ENCODE data around the gene CD81. TPM values are rescaled to one million over a fixed set of nuclear protein-coding genes. Genes with fewer than 3 reads are reported as not detected.

Gene CD81
- total RNA-seq, 2 experiments from 2014 or later = 177 to 178 TPM

GRCh38 chr11:2388431-2389376, 11.6 kb downstream of the CD81 start:
- Mint-ChIP-seq H3K4me3 (no peak overlapping the region), H3K4me1 (ENCODE audit: low read depth) (peaks cover 33% of the 10 kb centered on the region), H3K27me3 (no peaks in the 10 kb centered on the region), H3K36me3 (peaks cover 6% of the 10 kb centered on the region), H3K9me3 (no peaks in the 10 kb centered on the region), H3K27ac (peak overlapping the region; percentile 38)
- DNase-seq = no peak
- intact Hi-C loops (cut with micrococcal nuclease) = no loop called here
- CTCF ChIA-PET = interaction anchor here (1.0 to 1.3 kb wide), 2 partner anchors 32 to 84 kb away, joined by 5 read pairs; no protein-coding TSS in a partner anchor
- POLR2A ChIA-PET = no interaction called here

- CTCF ChIA-PET = no interaction called here
- H3K27ac Mint-ChIP-seq = peak overlapping the region; percentile 38
These were observed 12.4 kb downstream of the CD81 start for GRCh38 chr11:2389377-2390026.

GRCh38 chr11:2390091-2390724, 13.1 kb downstream of the CD81 start:
- POLR2A ChIA-PET = interaction anchor here (1.9 kb wide), 1 partner anchor 13 kb away, joined by 5 read pairs; the partner anchor contains the start of gene CD81
- intact Hi-C loops (cut with micrococcal nuclease) = no loop called here
- CTCF ChIA-PET = no interaction called here

More at GRCh38 chr11:2389377-2390026, 12.4 kb downstream of the CD81 start:
- Mint-ChIP-seq H3K36me3 (peaks cover 6% of the 10 kb centered on the region), H3K4me1 (ENCODE audit: low read depth) (peaks cover 29% of the 10 kb centered on the region), H3K27me3 (no peaks in the 10 kb centered on the region), H3K9me3 (no peaks in the 10 kb centered on the region), H3K4me3 (no peak overlapping the region)
- DNase-seq = no peak
- POLR2A ChIA-PET = no interaction called here
- intact Hi-C loops (cut with micrococcal nuclease) = no loop called here

GRCh38 chr11:2390725-2391151, 13.6 kb downstream of the CD81 start:
- H3K9me3 Mint-ChIP-seq = no peaks in the 10 kb centered on the region
- intact Hi-C loops (cut with micrococcal nuclease) = no loop called here
- no peak overlapping the region for H3K27ac Mint-ChIP-seq
- peaks cover 22% of the 10 kb centered on the region for H3K4me1 Mint-ChIP-seq (ENCODE audit: low read depth)
- H3K36me3 Mint-ChIP-seq = peaks cover 4% of the 10 kb centered on the region
- ChIA-PET POLR2A (interaction anchor here (1.9 kb wide), 1 partner anchor 13 kb away, joined by 5 read pairs; the partner anchor contains the start of gene CD81), CTCF (no interaction called here)
- no peak overlapping the region for H3K4me3 Mint-ChIP-seq
- no peak for DNase-seq
- no peaks in the 10 kb centered on the region for H3K27me3 Mint-ChIP-seq

More at GRCh38 chr11:2390091-2390724, 13.1 kb downstream of the CD81 start:
- no peak for DNase-seq
- peaks cover 6% of the 10 kb centered on the region for H3K36me3 Mint-ChIP-seq
- no peaks in the 10 kb centered on the region for H3K27me3 Mint-ChIP-seq
- no peaks in the 10 kb centered on the region for H3K9me3 Mint-ChIP-seq
- no peak overlapping the region for H3K4me3 Mint-ChIP-seq
- peaks cover 25% of the 10 kb centered on the region for H3K4me1 Mint-ChIP-seq (ENCODE audit: low read depth)
- H3K27ac Mint-ChIP-seq = no peak overlapping the region

- DNase-seq = no peak
- POLR2A ChIA-PET = interaction anchor here (1.9 kb wide), 1 partner anchor 14 kb away, joined by 5 read pairs; the partner anchor contains the start of gene CD81
- peaks cover 3% of the 10 kb centered on the region for H3K36me3 Mint-ChIP-seq
- no peak overlapping the region for H3K27ac Mint-ChIP-seq
- no peak overlapping the region for H3K4me3 Mint-ChIP-seq
- intact Hi-C loops (cut with micrococcal nuclease) = no loop called here
- CTCF ChIA-PET = no interaction called here
- no peaks in the 10 kb centered on the region for H3K27me3 Mint-ChIP-seq
- peaks cover 16% of the 10 kb centered on the region for H3K4me1 Mint-ChIP-seq (ENCODE audit: low read depth)
- no peaks in the 10 kb centered on the region for H3K9me3 Mint-ChIP-seq
These were observed 14.3 kb downstream of the CD81 start for GRCh38 chr11:2391181-2391975.

- intact Hi-C loops (cut with micrococcal nuclease) = no loop called here
- Mint-ChIP-seq H3K4me3 (no peak overlapping the region), H3K4me1 (ENCODE audit: low read depth) (peaks cover 9% of the 10 kb centered on the region), H3K9me3 (no peaks in the 10 kb centered on the region), H3K36me3 (peaks cover 6% of the 10 kb centered on the region), H3K27me3 (no peaks in the 10 kb centered on the region), H3K27ac (no peak overlapping the region)
- ChIA-PET POLR2A (interaction anchor here (1.9 kb wide), 1 partner anchor 15 kb away, joined by 5 read pairs; the partner anchor contains the start of gene CD81), CTCF (no interaction called here)
- no peak for DNase-seq
These were observed 15.3 kb downstream of the CD81 start for GRCh38 chr11:2392241-2392959.

- peaks cover 6% of the 10 kb centered on the region for H3K36me3 Mint-ChIP-seq
- ChIA-PET CTCF (no interaction called here), POLR2A (no interaction called here)
- intact Hi-C loops (cut with micrococcal nuclease) = no loop called here
- peaks cover 6% of the 10 kb centered on the region for H3K4me1 Mint-ChIP-seq (ENCODE audit: low read depth)
- H3K4me3 Mint-ChIP-seq = no peak overlapping the region
- H3K9me3 Mint-ChIP-seq = no peaks in the 10 kb centered on the region
- no peak overlapping the region for H3K27ac Mint-ChIP-seq
- no peaks in the 10 kb centered on the region for H3K27me3 Mint-ChIP-seq
- no peak for DNase-seq
These were observed 16.2 kb downstream of the CD81 start for GRCh38 chr11:2393111-2393868.

GRCh38 chr11:2393941-2394817, 17.1 kb downstream of the CD81 start:
- no peak overlapping the region for H3K27ac Mint-ChIP-seq
- H3K4me1 Mint-ChIP-seq (ENCODE audit: low read depth) = peaks cover 7% of the 10 kb centered on the region
- CTCF ChIA-PET = no interaction called here
- peaks cover 6% of the 10 kb centered on the region for H3K36me3 Mint-ChIP-seq
- intact Hi-C loops (cut with micrococcal nuclease) = no loop called here
- H3K27me3 Mint-ChIP-seq = no peaks in the 10 kb centered on the region
- no peaks in the 10 kb centered on the region for H3K9me3 Mint-ChIP-seq
- DNase-seq = no peak
- POLR2A ChIA-PET = no interaction called here
- no peak overlapping the region for H3K4me3 Mint-ChIP-seq

- ChIA-PET CTCF (no interaction called here), POLR2A (no interaction called here)
- intact Hi-C loops (cut with micrococcal nuclease) = no loop called here
- Mint-ChIP-seq H3K4me3 (no peak overlapping the region), H3K9me3 (no peaks in the 10 kb centered on the region), H3K27me3 (no peaks in the 10 kb centered on the region), H3K36me3 (peaks cover 6% of the 10 kb centered on the region), H3K27ac (no peak overlapping the region), H3K4me1 (ENCODE audit: low read depth) (peaks cover 4% of the 10 kb centered on the region)
- DNase-seq = no peak
These were observed 17.7 kb downstream of the CD81 start for GRCh38 chr11:2394818-2395105.

GRCh38 chr11:2395211-2395730, 18.2 kb downstream of the CD81 start:
- H3K27me3 Mint-ChIP-seq = no peaks in the 10 kb centered on the region
- ChIA-PET POLR2A (no interaction called here), CTCF (no interaction called here)
- peaks cover 2% of the 10 kb centered on the region for H3K4me1 Mint-ChIP-seq (ENCODE audit: low read depth)
- no peaks in the 10 kb centered on the region for H3K9me3 Mint-ChIP-seq
- H3K36me3 Mint-ChIP-seq = peaks cover 5% of the 10 kb centered on the region
- no peak overlapping the region for H3K27ac Mint-ChIP-seq
- intact Hi-C loops (cut with micrococcal nuclease) = no loop called here
- no peak overlapping the region for H3K4me3 Mint-ChIP-seq
- DNase-seq = no peak
